Parathyroid adenoma (tissue), 2 donors: Measurements from ENCODE around the gene SLF2.

ENCODE experiments used
- H2AFZ ChIP-seq: fragments of 300-600 bp; sonication (generic); one replicate; pipeline ENCODE4 v1.7.0; 2017; ENCODE audit warnings: antibody characterized with exemption, mild to moderate bottlenecking
- H3K27ac ChIP-seq: fragments of 300-600 bp; sonication (generic); one replicate; pipeline ENCODE4 v1.7.0; 2017
- H3K27me3 ChIP-seq: fragments of 300-600 bp; sonication (generic); one replicate; pipeline ENCODE4 v1.7.0; 2017; ENCODE audit warnings: low read length; ENCODE audit not compliant: control insufficient read depth, insufficient read depth
- H3K36me3 ChIP-seq: fragments of 300-600 bp; sonication (generic); one replicate; pipeline ENCODE4 v1.7.0; 2017; ENCODE audit warnings: low read length; ENCODE audit not compliant: control insufficient read depth, insufficient read depth
- H3K4me1 ChIP-seq: fragments of 300-600 bp; sonication (generic); one replicate; pipeline ENCODE4 v1.7.0; 2017; ENCODE audit warnings: control low read depth
- H3K4me2 ChIP-seq: fragments of 300-600 bp; sonication (generic); one replicate; pipeline ENCODE4 v1.7.0; 2017; ENCODE audit warnings: low read length
- H3K4me3 ChIP-seq: fragments of 300-600 bp; sonication (generic); one replicate; pipeline ENCODE4 v1.7.0; 2017; ENCODE audit warnings: low read depth, low read length
- H3K79me2 ChIP-seq: fragments of 300-600 bp; sonication (generic); one replicate; pipeline ENCODE4 v1.7.0; 2017; ENCODE audit warnings: control low read depth
- H3K9ac ChIP-seq: fragments of 300-600 bp; sonication (generic); one replicate; pipeline ENCODE4 v1.7.0; 2017; ENCODE audit warnings: mild to moderate bottlenecking
- H3K9me3 ChIP-seq: fragments of 300-600 bp; sonication (generic); one replicate; pipeline ENCODE4 v1.7.0; 2017; ENCODE audit warnings: low read length; ENCODE audit not compliant: control insufficient read depth
- TF ChIP-seq, protein P1 (sequence below): fragments of 300-600 bp; sonication (generic); IDR thresholded peaks from one replicate; pipeline ENCODE4 v1.7.0; 2017; ENCODE audit warnings: antibody characterized with exemption, mild to moderate bottlenecking
- donor health status: primary hyperparathyroidism.

Gene SLF2

GRCh38 chr10:101002456-101002855, 89.7 kb downstream of the SLF2 start:
- no peak overlapping the region for H2AFZ ChIP-seq
- no peak overlapping the region for H3K4me3 ChIP-seq
- no peaks in the 10 kb centered on the region for H3K27me3 ChIP-seq
- peak overlapping the region; percentile 11 for H3K4me2 ChIP-seq
- TF ChIP-seq, protein P1, sequence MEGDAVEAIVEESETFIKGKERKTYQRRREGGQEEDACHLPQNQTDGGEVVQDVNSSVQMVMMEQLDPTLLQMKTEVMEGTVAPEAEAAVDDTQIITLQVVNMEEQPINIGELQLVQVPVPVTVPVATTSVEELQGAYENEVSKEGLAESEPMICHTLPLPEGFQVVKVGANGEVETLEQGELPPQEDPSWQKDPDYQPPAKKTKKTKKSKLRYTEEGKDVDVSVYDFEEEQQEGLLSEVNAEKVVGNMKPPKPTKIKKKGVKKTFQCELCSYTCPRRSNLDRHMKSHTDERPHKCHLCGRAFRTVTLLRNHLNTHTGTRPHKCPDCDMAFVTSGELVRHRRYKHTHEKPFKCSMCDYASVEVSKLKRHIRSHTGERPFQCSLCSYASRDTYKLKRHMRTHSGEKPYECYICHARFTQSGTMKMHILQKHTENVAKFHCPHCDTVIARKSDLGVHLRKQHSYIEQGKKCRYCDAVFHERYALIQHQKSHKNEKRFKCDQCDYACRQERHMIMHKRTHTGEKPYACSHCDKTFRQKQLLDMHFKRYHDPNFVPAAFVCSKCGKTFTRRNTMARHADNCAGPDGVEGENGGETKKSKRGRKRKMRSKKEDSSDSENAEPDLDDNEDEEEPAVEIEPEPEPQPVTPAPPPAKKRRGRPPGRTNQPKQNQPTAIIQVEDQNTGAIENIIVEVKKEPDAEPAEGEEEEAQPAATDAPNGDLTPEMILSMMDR: no peak
- H3K9ac ChIP-seq: no peak overlapping the region
- H3K79me2 ChIP-seq: peaks cover 3% of the 10 kb centered on the region
- peaks cover 17% of the 10 kb centered on the region for H3K4me1 ChIP-seq
- H3K27ac ChIP-seq: no peak overlapping the region
- H3K36me3 ChIP-seq: no peaks in the 10 kb centered on the region
- H3K9me3 ChIP-seq: no peaks in the 10 kb centered on the region

GRCh38 chr10:101003639-101004206, 91.0 kb downstream of the SLF2 start:
- H3K27ac ChIP-seq: no peak overlapping the region
- H3K27me3 ChIP-seq: no peaks in the 10 kb centered on the region
- TF ChIP-seq, protein P1: no peak
- H3K4me3 ChIP-seq: no peak overlapping the region
- no peak overlapping the region for H3K9ac ChIP-seq
- H3K9me3 ChIP-seq: no peaks in the 10 kb centered on the region
- no peak overlapping the region for H2AFZ ChIP-seq
- H3K4me2 ChIP-seq: no peak overlapping the region
- H3K36me3 ChIP-seq: no peaks in the 10 kb centered on the region
- peaks cover 14% of the 10 kb centered on the region for H3K4me1 ChIP-seq
- H3K79me2 ChIP-seq: peaks cover 3% of the 10 kb centered on the region

DNA sequence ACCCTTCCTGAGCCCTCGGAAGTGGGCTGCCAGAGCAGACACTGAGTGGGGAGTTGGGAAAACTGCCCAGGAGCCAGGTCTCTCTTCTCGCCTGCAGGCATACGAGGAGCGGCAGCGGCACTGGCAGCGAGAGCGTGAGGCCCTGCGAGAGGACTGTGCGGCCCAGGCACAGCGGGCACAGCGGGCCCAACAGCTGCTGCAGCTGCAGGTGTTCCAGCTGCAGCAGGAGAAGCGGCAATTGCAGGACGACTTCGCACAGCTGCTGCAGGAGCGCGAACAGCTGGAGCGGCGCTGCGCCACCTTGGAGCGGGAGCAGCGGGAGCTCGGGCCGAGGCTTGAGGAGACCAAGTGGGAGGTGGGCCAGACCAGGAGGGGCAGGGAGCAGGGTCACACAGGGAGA, 92.6 kb downstream of the SLF2 start:
- H3K9ac ChIP-seq: no peak overlapping the region

GRCh38 chr10:101005869-101006567, 93.3 kb downstream of the SLF2 start:
- Histone ChIP-seq H3K9ac (no peak overlapping the region), H3K4me1 (peaks cover 11% of the 10 kb centered on the region), H3K27ac (no peak overlapping the region)

More for the DNA sequence above, 92.6 kb downstream of the SLF2 start:
- peaks cover 3% of the 10 kb centered on the region for H3K79me2 ChIP-seq
- H3K4me1 ChIP-seq: peaks cover 12% of the 10 kb centered on the region
- no peak overlapping the region for H2AFZ ChIP-seq
- no peak overlapping the region for H3K4me3 ChIP-seq
- no peak overlapping the region for H3K27ac ChIP-seq
- no peak overlapping the region for H3K4me2 ChIP-seq
- no peaks in the 10 kb centered on the region for H3K27me3 ChIP-seq
- no peaks in the 10 kb centered on the region for H3K36me3 ChIP-seq
- TF ChIP-seq, protein P1: no peak
- no peaks in the 10 kb centered on the region for H3K9me3 ChIP-seq

More at GRCh38 chr10:101005869-101006567, 93.3 kb downstream of the SLF2 start:
- Histone ChIP-seq H3K9me3 (no peaks in the 10 kb centered on the region), H3K4me3 (no peak overlapping the region), H3K4me2 (no peak overlapping the region), H3K79me2 (peaks cover 3% of the 10 kb centered on the region), H3K36me3 (no peaks in the 10 kb centered on the region), H3K27me3 (no peaks in the 10 kb centered on the region), H2AFZ (no peak overlapping the region)
- TF ChIP-seq, protein P1: no peak
